Endothelial cell of umbilical vein (primary cell): ENCODE data around the gene PWWP2A. TPM values are rescaled to one million over a fixed set of nuclear protein-coding genes. Genes with fewer than 3 reads are reported as not detected.

ENCODE experiments used
- BruUV-seq: library from RNA; stranded (reverse); fragments of 400-500 nt; replicated peaks from 2 replicates; lab custom pipeline; 2021; lab: Mats Ljungman, UMichigan
- CTCF ChIA-PET: fragments of 300-600, 350-600 bp; sonication (Branson Sonifier 250); formaldehyde crosslinking; loops from one replicate; lab custom pipeline; 2021; ENCODE audit warnings: antibody characterized with exemption, inconsistent platforms; lab: Charles Lee
- POLR2A ChIA-PET: fragments of 300-600, 350-600 bp; sonication (Branson Sonifier 250); formaldehyde crosslinking; loops from one replicate; lab custom pipeline; 2021; ENCODE audit warnings: antibody characterized with exemption, inconsistent platforms; lab: Charles Lee
- DNase-seq: peaks from one replicate; pipeline ENCODE4 v3.0.0-alpha.2; 2011; ENCODE audit warnings: low read depth, low spot score
- FAIRE-seq: peaks from 2 replicates; lab custom pipeline; 2011; peaks lifted over from hg19 to GRCh38; lab: Jason Lieb, UNC
- H2AFZ ChIP-seq: 2 replicates; pipeline ENCODE4 v1.6.0; 2012; ENCODE audit warnings: low read depth, low read length, control low read depth, inconsistent platforms
- H3K27ac ChIP-seq: 2 replicates; pipeline ENCODE4 v1.5.1; 2011; ENCODE audit warnings: low read depth, mild to moderate bottlenecking, control low read depth, low read length, moderate library complexity; ENCODE audit not compliant: insufficient read depth
- H3K27me3 ChIP-seq, 2 experiments: 2 replicates each; pipeline versions ENCODE4 v1.6.0 to v1.6.1; 2011; ENCODE audit warnings: low read length in 2 of 2, mixed read lengths in 1 of 2; ENCODE audit not compliant: control insufficient read depth in 2 of 2, insufficient read depth in 2 of 2
- H3K36me3 ChIP-seq, 2 experiments: 2 replicates in 1 of 2; 3 replicates in 1 of 2; pipeline ENCODE4 v1.5.1; 2011; ENCODE audit warnings: low read length in 2 of 2, mild to moderate bottlenecking in 1 of 2, moderate library complexity in 1 of 2; ENCODE audit not compliant: control insufficient read depth in 2 of 2, insufficient read depth in 2 of 2; ENCODE audit errors: extremely low read depth in 1 of 2
- H3K4me1 ChIP-seq: 3 replicates; pipeline ENCODE4 v1.5.1; 2011; ENCODE audit warnings: mild to moderate bottlenecking, low read length; ENCODE audit not compliant: control insufficient read depth, insufficient read depth; ENCODE audit errors: extremely low read depth
- H3K4me2 ChIP-seq: 2 replicates; pipeline ENCODE4 v1.6.1; 2011; ENCODE audit warnings: low read length, control low read depth, mixed read lengths; ENCODE audit not compliant: insufficient read depth
- H3K4me3 ChIP-seq, 3 experiments: fragments of 200-600 bp in 1 of 3; sonication (generic), shearing (Covaris generic) in 1 of 3; replicated peaks in 1 of 3; 2 replicates each; pipeline ENCODE4 v1.5.1; 2011 to 2016; ENCODE audit warnings: control low read depth in 3 of 3, low read length in 3 of 3, mild to moderate bottlenecking in 2 of 3, inconsistent platforms in 1 of 3, low read depth in 1 of 3, moderate library complexity in 1 of 3; ENCODE audit not compliant: insufficient read depth in 1 of 3
- H3K79me2 ChIP-seq: 2 replicates; pipeline ENCODE4 v1.6.0; 2012; ENCODE audit warnings: low read length, inconsistent platforms; ENCODE audit not compliant: control insufficient read depth, insufficient read depth
- H3K9ac ChIP-seq: replicated peaks from 2 replicates; pipeline ENCODE3; 2011; ENCODE audit warnings: low read length, control low read depth; ENCODE audit not compliant: insufficient read depth; ENCODE audit errors: extremely low read depth
- H3K9me1 ChIP-seq: replicated peaks from 3 replicates; pipeline ENCODE4 v1.6.0; 2011; ENCODE audit warnings: mild to moderate bottlenecking, low read length; ENCODE audit not compliant: control insufficient read depth, insufficient read depth; ENCODE audit errors: extremely low read depth
- H3K9me3 ChIP-seq: replicated peaks from 2 replicates; pipeline ENCODE4 v1.5.1; 2012; ENCODE audit warnings: low read length, inconsistent platforms; ENCODE audit not compliant: control insufficient read depth, insufficient read depth
- H4K20me1 ChIP-seq: replicated peaks from 2 replicates; pipeline ENCODE3; 2011; ENCODE audit warnings: mild to moderate bottlenecking, low read length; ENCODE audit not compliant: control insufficient read depth, insufficient read depth; ENCODE audit errors: extremely low read depth
- EZH2 ChIP-seq: IDR thresholded peaks from 2 replicates; pipeline ENCODE4 v1.6.1; 2012; ENCODE audit warnings: borderline replicate concordance, low read depth, mild to moderate bottlenecking, moderate library complexity, low read length, inconsistent platforms; ENCODE audit not compliant: severe bottlenecking
- FOS ChIP-seq: IDR thresholded peaks from 2 replicates; pipeline ENCODE4 v1.6.1; 2011; ENCODE audit warnings: mild to moderate bottlenecking, low read length, moderate library complexity, borderline replicate concordance; ENCODE audit not compliant: insufficient read depth
- GATA2 ChIP-seq: IDR thresholded peaks from 2 replicates; pipeline ENCODE4 v1.7.0; 2011; ENCODE audit warnings: low read depth, mild to moderate bottlenecking, moderate library complexity, mixed read lengths, low read length; ENCODE audit not compliant: insufficient read length, insufficient read depth
- MYC ChIP-seq: IDR thresholded peaks from one replicate; pipeline ENCODE4 v1.6.1; 2011; ENCODE audit warnings: mild to moderate bottlenecking, low read depth, low read length
- POLR2A ChIP-seq: IDR thresholded peaks from 2 replicates; pipeline ENCODE4 v1.6.1; 2012; ENCODE audit warnings: low read depth, mild to moderate bottlenecking, control low read depth, low read length
- POLR2AphosphoS5 ChIP-seq: IDR thresholded peaks from 2 replicates; pipeline ENCODE4 v1.6.1; 2012; ENCODE audit warnings: low read depth, mild to moderate bottlenecking, control low read depth, low read length, moderate library complexity; ENCODE audit not compliant: insufficient read depth
- dilution Hi-C: fragments of 300-500 bp; cut with MboI; formaldehyde crosslinking; loops from one replicate; pipeline ENCODE4 v1.15.0; 2019; ENCODE audit warnings: low sequenced_read_pairs; ENCODE audit not compliant: extremely low pct_ligation_motif_present
- intact Hi-C: fragments of 100-400 bp; cut with micrococcal nuclease; formaldehyde crosslinking; loops from one replicate; pipeline ENCODE4 v1.10.0; 2022
- polyA plus RNA-seq, 4 experiments: library from polyadenylated mRNA; depleted of rRNA in 3 of 4; stranded (reverse) in 3 of 4; unstranded in 1 of 4; fragments of >200 nt; gene quantifications; 2 replicates each; pipeline versions ENCODE4 v1.2.1 to v1.2.3, GENCODE V29; 2011 to 2012; ENCODE audit warnings: missing spikeins in 1 of 4
- total RNA-seq: library from RNA; stranded (reverse); gene quantifications from 2 replicates; pipeline ENCODE4 v1.2.3, GENCODE V29; 2021
- TF ChIP-seq, protein P1 (sequence below): IDR thresholded peaks from 2 replicates; pipeline ENCODE4 v1.6.1; 2011; ENCODE audit not compliant: insufficient read depth, insufficient read length
- TF ChIP-seq, protein P2 (sequence below), 2 donors: IDR thresholded peaks; 1 replicate in 1 of 2; 2 replicates in 1 of 2; pipeline ENCODE4 v1.5.1; 2011; ENCODE audit warnings: low read length in 2 of 2, mild to moderate bottlenecking in 2 of 2, moderate library complexity in 2 of 2, control low read depth in 1 of 2, inconsistent platforms in 1 of 2, low read depth in 1 of 2; ENCODE audit not compliant: insufficient read depth in 1 of 2; ENCODE audit errors: extremely low read depth in 1 of 2

PWWP2A gene
- total and polyA plus RNA-seq, 2 donors (not counting 3 experiments of a cell fraction or from before 2014, with no cell fraction given) = 4.6 to 19.3 TPM

DNA sequence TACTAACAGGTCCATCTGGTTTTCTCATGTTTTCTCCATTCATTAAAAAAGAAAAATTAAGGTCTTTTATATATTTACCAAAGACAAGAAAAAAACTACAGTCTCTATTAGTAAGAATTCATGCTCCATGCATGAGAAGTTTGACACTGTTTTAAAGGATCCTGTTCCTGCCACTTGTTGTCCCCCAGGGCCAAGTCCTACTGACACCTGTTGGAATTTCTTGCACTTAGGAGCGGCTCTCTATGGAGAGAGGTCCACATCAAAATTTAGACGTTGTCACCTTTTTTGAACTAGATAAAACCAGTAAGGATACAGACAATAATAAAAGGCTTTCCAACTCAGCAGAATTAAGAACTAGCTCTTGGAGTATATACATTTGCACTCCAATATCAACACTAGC lies 42.3 kb downstream of the PWWP2A start:
- H3K27me3 ChIP-seq = no peaks in the 10 kb centered on the region
- TF ChIP-seq EZH2 (no peak), FOS (no peak), POLR2AphosphoS5 (no peak), GATA2 (no peak), MYC (no peak), POLR2A (no peak)
- TF ChIP-seq, protein P1, sequence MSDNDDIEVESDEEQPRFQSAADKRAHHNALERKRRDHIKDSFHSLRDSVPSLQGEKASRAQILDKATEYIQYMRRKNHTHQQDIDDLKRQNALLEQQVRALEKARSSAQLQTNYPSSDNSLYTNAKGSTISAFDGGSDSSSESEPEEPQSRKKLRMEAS = no peak
- TF ChIP-seq, protein P2, sequence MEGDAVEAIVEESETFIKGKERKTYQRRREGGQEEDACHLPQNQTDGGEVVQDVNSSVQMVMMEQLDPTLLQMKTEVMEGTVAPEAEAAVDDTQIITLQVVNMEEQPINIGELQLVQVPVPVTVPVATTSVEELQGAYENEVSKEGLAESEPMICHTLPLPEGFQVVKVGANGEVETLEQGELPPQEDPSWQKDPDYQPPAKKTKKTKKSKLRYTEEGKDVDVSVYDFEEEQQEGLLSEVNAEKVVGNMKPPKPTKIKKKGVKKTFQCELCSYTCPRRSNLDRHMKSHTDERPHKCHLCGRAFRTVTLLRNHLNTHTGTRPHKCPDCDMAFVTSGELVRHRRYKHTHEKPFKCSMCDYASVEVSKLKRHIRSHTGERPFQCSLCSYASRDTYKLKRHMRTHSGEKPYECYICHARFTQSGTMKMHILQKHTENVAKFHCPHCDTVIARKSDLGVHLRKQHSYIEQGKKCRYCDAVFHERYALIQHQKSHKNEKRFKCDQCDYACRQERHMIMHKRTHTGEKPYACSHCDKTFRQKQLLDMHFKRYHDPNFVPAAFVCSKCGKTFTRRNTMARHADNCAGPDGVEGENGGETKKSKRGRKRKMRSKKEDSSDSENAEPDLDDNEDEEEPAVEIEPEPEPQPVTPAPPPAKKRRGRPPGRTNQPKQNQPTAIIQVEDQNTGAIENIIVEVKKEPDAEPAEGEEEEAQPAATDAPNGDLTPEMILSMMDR (IDR thresholded peaks at IDR 0.05; ENCODE audit: extremely low read depth in 1 of 2, insufficient read depth in 1 of 2, low read depth in 1 of 2, low read length in 2 of 2) = no peak
- H3K4me1 ChIP-seq = peaks cover 8% of the 10 kb centered on the region
- H3K27ac ChIP-seq = no peak overlapping the region
- DNase-seq = no peak
- FAIRE-seq = no peak
- BruUV-seq = no TSS peak
- H3K9ac ChIP-seq = no peak overlapping the region
- intact Hi-C loops (no loop called here), dilution Hi-C loops (no loop called here)
- H3K36me3 ChIP-seq = peaks cover 0 to 2% of the 10 kb centered on the region in 2 experiments
- CTCF ChIA-PET = interaction anchor here (0.6 kb wide), 1 partner anchor 111 kb away, joined by 4 read pairs; no protein-coding TSS in a partner anchor
- no peaks in the 10 kb centered on the region for H4K20me1 ChIP-seq
- POLR2A ChIA-PET = no interaction called here
- H3K4me2 ChIP-seq = no peak overlapping the region
- no peak overlapping the region for H2AFZ ChIP-seq
- H3K4me3 ChIP-seq = no peak overlapping the region
- H3K9me3 ChIP-seq = no peaks in the 10 kb centered on the region
- H3K79me2 ChIP-seq = no peaks in the 10 kb centered on the region
- H3K9me1 ChIP-seq = no peaks in the 10 kb centered on the region
